HCT116 (cell line): ENCODE results near the gene MDFI. TPM values are rescaled to one million over a fixed set of nuclear protein-coding genes. Genes with fewer than 3 reads are reported as not detected.

Source experiments
- ATAC-seq: fragments of 200-7000 bp; cut with Tn5 transposase; 2 replicates; pipeline ENCODE4 v1.9.1; 2020; ENCODE audit warnings: mild to moderate bottlenecking, moderate library complexity
- BruUV-seq: library from RNA; stranded (reverse); fragments of 400-500 nt; replicated peaks from 2 replicates; lab custom pipeline; 2021; lab: Mats Ljungman, UMichigan
- CTCF ChIA-PET: fragments of 300-600 bp; sonication (Branson Sonifier 250); formaldehyde crosslinking; loops from one replicate; lab custom pipeline; 2021; ENCODE audit warnings: antibody characterized with exemption; lab: Charles Lee
- POLR2A ChIA-PET: fragments of 300-600, 350-600 bp; sonication (Branson Sonifier 250); formaldehyde crosslinking; loops from one replicate; lab custom pipeline; 2021; ENCODE audit warnings: antibody characterized with exemption; lab: Charles Lee
- RAD21 ChIA-PET, 2 experiments: fragments of 300-600 bp; sonication (Branson Sonifier 250); formaldehyde crosslinking; loops; one replicate each; lab custom pipeline; 2023; ENCODE audit warnings: low total read pairs in 2 of 2; ENCODE audit not compliant: uncharacterized antibody in 2 of 2, unreplicated experiment in 2 of 2, low non-redundant PET in 1 of 2; lab: Charles Lee
- DNase-seq: peaks from one replicate; pipeline ENCODE4 v3.0.0-alpha.2; 2010; ENCODE audit warnings: low read depth, low spot score
- H2AFZ ChIP-seq: fragments of 200-600 bp; shearing (Covaris generic), sonication (generic); 2 replicates; pipeline ENCODE4 v1.6.1; 2017; ENCODE audit warnings: low read depth, mixed run types, mixed read lengths, antibody characterized with exemption, low read length; ENCODE audit not compliant: poor library complexity, severe bottlenecking
- H3K27ac ChIP-seq: 2 replicates; pipeline ENCODE4 v1.5.1; 2012; ENCODE audit warnings: low read depth, low read length
- H3K27me3 ChIP-seq: fragments of 200-600 bp; sonication (generic); 2 replicates; pipeline ENCODE4 v1.6.1; 2016; ENCODE audit warnings: mixed run types, low read length, mixed read lengths; ENCODE audit not compliant: insufficient read depth
- H3K36me3 ChIP-seq, 2 experiments: fragments of 200-500 bp in 1 of 2; fragments of 200-600 bp in 1 of 2; sonication (Bioruptor generic) in 1 of 2; sonication (generic) in 1 of 2; 2 replicates each; pipeline versions ENCODE4 v1.5.1 to v1.6.1; 2014 to 2016; ENCODE audit warnings: low read length in 2 of 2, inconsistent platforms in 1 of 2, mixed read lengths in 1 of 2, mixed run types in 1 of 2; ENCODE audit not compliant: insufficient read depth in 2 of 2, control insufficient read depth in 1 of 2
- H3K4me1 ChIP-seq, 2 experiments: fragments of 200-600 bp in 1 of 2; sonication (generic) in 1 of 2; 2 replicates each; pipeline versions ENCODE4 v1.5.1 to v1.6.1; 2012 to 2017; ENCODE audit warnings: low read length in 2 of 2, inconsistent platforms in 1 of 2, mild to moderate bottlenecking in 1 of 2, mixed read lengths in 1 of 2, mixed run types in 1 of 2, moderate library complexity in 1 of 2; ENCODE audit not compliant: insufficient read depth in 2 of 2, control insufficient read depth in 1 of 2
- H3K4me2 ChIP-seq: fragments of 200-600 bp; sonication (generic); 2 replicates; pipeline ENCODE4 v1.6.1; 2017; ENCODE audit warnings: mixed run types, low read length, mixed read lengths
- H3K4me3 ChIP-seq, 2 experiments: fragments of 200-600 bp in 1 of 2; sonication (generic) in 1 of 2; replicated peaks in 1 of 2; 2 replicates each; pipeline ENCODE4 v1.5.1; 2011 to 2016; ENCODE audit warnings: low read length in 2 of 2, control low read depth in 1 of 2, low read depth in 1 of 2, mild to moderate bottlenecking in 1 of 2, mixed read lengths in 1 of 2, mixed run types in 1 of 2
- H3K79me2 ChIP-seq: fragments of 200-600 bp; sonication (generic); 2 replicates; pipeline ENCODE4 v1.6.1; 2017; ENCODE audit warnings: mild to moderate bottlenecking, mixed run types, low read length, moderate library complexity, mixed read lengths; ENCODE audit not compliant: insufficient read depth
- H3K9ac ChIP-seq: fragments of 200-600 bp; sonication (generic); 2 replicates; pipeline ENCODE4 v1.6.1; 2016; ENCODE audit warnings: low read length, mixed read lengths
- H3K9me2 ChIP-seq: fragments of 200-600 bp; sonication (generic), shearing (Covaris generic); 2 replicates; pipeline ENCODE4 v1.6.1; 2017; ENCODE audit warnings: mixed run types, mild to moderate bottlenecking, moderate library complexity; ENCODE audit not compliant: insufficient read depth
- H3K9me3 ChIP-seq, 2 experiments: fragments of 200-500 bp in 1 of 2; fragments of 200-600 bp in 1 of 2; sonication (Bioruptor generic) in 1 of 2; sonication (generic) in 1 of 2; 2 replicates each; pipeline ENCODE4 v1.6.1; 2014 to 2017; ENCODE audit warnings: low read length in 2 of 2, mixed read lengths in 2 of 2, inconsistent platforms in 1 of 2, low read depth in 1 of 2, mild to moderate bottlenecking in 1 of 2, mixed run types in 1 of 2, moderate library complexity in 1 of 2; ENCODE audit not compliant: control insufficient read depth in 1 of 2, insufficient read depth in 1 of 2
- H4K20me1 ChIP-seq: fragments of 200-600 bp; sonication (generic), shearing (Covaris generic); 2 replicates; pipeline ENCODE4 v1.6.1; 2017; ENCODE audit warnings: mixed run types, mild to moderate bottlenecking, moderate library complexity; ENCODE audit not compliant: insufficient read depth
- CBX3 ChIP-seq: IDR thresholded peaks from 2 replicates; pipeline ENCODE4 v1.6.1; 2012; ENCODE audit warnings: low read depth
- CTCF ChIP-seq, 3 experiments: fragments of 200-600 bp in 1 of 3; sonication (generic) in 1 of 3; IDR thresholded peaks in 2 of 3; conservative IDR thresholded peaks in 1 of 3; 2 replicates each; pipeline ENCODE4 v1.5.1; 2012 to 2017; ENCODE audit warnings: low read depth in 2 of 3, low read length in 2 of 3, antibody characterized with exemption in 1 of 3, borderline replicate concordance in 1 of 3, control low read depth in 1 of 3, mild to moderate bottlenecking in 1 of 3, mixed read lengths in 1 of 3, mixed run types in 1 of 3, moderate library complexity in 1 of 3; ENCODE audit not compliant: insufficient read depth in 1 of 3
- JUND ChIP-seq: IDR thresholded peaks from 2 replicates; pipeline ENCODE4 v1.6.1; 2012
- RAD21 ChIP-seq: IDR thresholded peaks from 2 replicates; pipeline ENCODE4 v1.6.1; 2012; ENCODE audit warnings: low read depth, mild to moderate bottlenecking
- ZBTB33 ChIP-seq: IDR thresholded peaks from 2 replicates; pipeline ENCODE4 v1.6.1; 2011; ENCODE audit warnings: mild to moderate bottlenecking, low read length, moderate library complexity; ENCODE audit not compliant: insufficient replicate concordance; ENCODE audit errors: extremely low read depth
- ZFX ChIP-seq: fragments of 450-650 bp; IDR thresholded peaks from 2 replicates; pipeline ENCODE4 v1.6.1; 2017
- intact Hi-C: fragments of 100-400 bp; cut with micrococcal nuclease; formaldehyde crosslinking; loops from 2 replicates; pipeline ENCODE4 v1.10.0; 2022
- total RNA-seq: library from RNA; stranded (reverse); gene quantifications from one replicate; pipeline ENCODE4 v1.2.1, GENCODE V29; 2021; ENCODE audit not compliant: unreplicated experiment

Gene MDFI
- total RNA-seq, 1 experiment from 2014 or later: 35.5 TPM

- no peak for TF ChIP-seq ZBTB33
- TF ChIP-seq CBX3: no peak
- no peak for TF ChIP-seq ZFX
- TF ChIP-seq JUND: no peak
Measured at GRCh38 chr6:41604006-41604405, 34.3 kb upstream of the MDFI start (continued).

- Histone ChIP-seq H3K9me2 (no peaks in the 10 kb centered on the region), H3K27ac (no peak overlapping the region), H3K9me3 (no peaks in the 10 kb centered on the region), H3K9ac (no peak overlapping the region), H3K4me3 (no peak overlapping the region), H3K27me3 (no peaks in the 10 kb centered on the region), H3K79me2 (no peaks in the 10 kb centered on the region), H3K36me3 (no peaks in the 10 kb centered on the region), H3K4me2 (no peak overlapping the region), H3K4me1 (peaks cover 3 to 12% of the 10 kb centered on the region in 2 experiments; a peak in 3 of 4 replicates), H4K20me1 (no peaks in the 10 kb centered on the region), H2AFZ (no peak overlapping the region)
- BruUV-seq: no TSS peak
- ATAC-seq (no peak), DNase-seq (no peak)
- intact Hi-C loops: loop anchor here (10.0 kb wide), 1 partner anchor 169 kb away; the partner anchor contains the start of gene FRS3
- ChIA-PET POLR2A (no interaction called here), CTCF (interaction anchor here (1.1 to 1.5 kb wide), 2 partner anchors 76 kb away, joined by 5 read pairs; no protein-coding TSS in a partner anchor), RAD21 (interaction anchor here in 1 of 2 experiments (0.6 kb wide), 1 partner anchor 80 kb away, joined by 3 read pairs; no protein-coding TSS in a partner anchor)
- TF ChIP-seq CTCF (IDR thresholded peaks at IDR 0.05 in 2 of 3, conservative IDR thresholded peaks at IDR 0.05 in 1 of 3; ENCODE audit: borderline replicate concordance in 1 of 3, insufficient read depth in 1 of 3, low read depth in 2 of 3, low read length in 2 of 3): peak in 1 of 3 experiments; percentile 20; a peak in 1 of 6 replicates
- TF ChIP-seq ZBTB33: no peak
- TF ChIP-seq RAD21: peak; percentile 35; the same call in 1 of the 2 replicates
Measured at GRCh38 chr6:41605649-41606048, 32.6 kb upstream of the MDFI start.
